Stimulated activated CD8-positive, alpha-beta memory T cell treated with anti-CD3 and anti-CD28 coated beads, Interleukin-4, amount 100 ng/mL, for 4 hours (primary cell): ENCODE measurements around the gene COQ9.

Source experiments
- DNase-seq, 2 donors: peaks; one replicate each; pipeline ENCODE4 v3.0.0-alpha.2; 2020; ENCODE audit warnings: low read depth in 2 of 2, low spot score in 1 of 2

Gene COQ9

GRCh38 chr16:57471852-57472664 lies 24.8 kb downstream of the COQ9 start:
- DNase-seq, result no peak

GRCh38 chr16:57472665-57473060 lies 25.4 kb downstream of the COQ9 start:
- DNase-seq, result no peak

GRCh38 chr16:57473176-57473840 lies 26.0 kb downstream of the COQ9 start:
- no peak for DNase-seq

- no peak for DNase-seq
Observed at GRCh38 chr16:57473906-57474305, 26.6 kb downstream of the COQ9 start.

GRCh38 chr16:57474671-57475661 lies 27.7 kb downstream of the COQ9 start:
- DNase-seq, result no peak

GRCh38 chr16:57475711-57476339 lies 28.5 kb downstream of the COQ9 start:
- DNase-seq, result peak in 1 of 2 donors; percentile 42

- no peak for DNase-seq
Observed at GRCh38 chr16:57476546-57477410, 29.5 kb downstream of the COQ9 start.

- no peak for DNase-seq
Observed at GRCh38 chr16:57477531-57478202, 30.4 kb downstream of the COQ9 start.

GRCh38 chr16:57478396-57479204 lies 31.3 kb downstream of the COQ9 start:
- no peak for DNase-seq

- no peak for DNase-seq
Observed at GRCh38 chr16:57479205-57479975, 32.1 kb downstream of the COQ9 start.

GRCh38 chr16:57479976-57480753 lies 32.9 kb downstream of the COQ9 start:
- DNase-seq, result no peak

GRCh38 chr16:57480754-57481230 lies 33.5 kb downstream of the COQ9 start:
- DNase-seq, result no peak

- no peak for DNase-seq
Observed at GRCh38 chr16:57481421-57481820, 34.1 kb downstream of the COQ9 start.

GRCh38 chr16:57482845-57483545 lies 35.7 kb downstream of the COQ9 start:
- no peak for DNase-seq

- no peak for DNase-seq
Observed at GRCh38 chr16:57483725-57484514, 36.6 kb downstream of the COQ9 start.
